Fibroblast of lung (primary cell): ENCODE measurements around the gene FAM174B. TPM values are rescaled to one million over a fixed set of nuclear protein-coding genes. Genes with fewer than 3 reads are reported as not detected.

Experiments used
- DNase-seq, 2 donors: peaks; one replicate each; pipeline versions ENCODE4 v3.0.0 to v3.0.0-alpha.2; 2010; ENCODE audit warnings: low read depth in 2 of 2
- H2AFZ ChIP-seq: 2 replicates; pipeline ENCODE4 v1.5.1; 2012; ENCODE audit warnings: low read length, control low read depth, inconsistent platforms
- H3K27ac ChIP-seq: 2 replicates; pipeline ENCODE4 v1.5.1; 2011; ENCODE audit warnings: low read length, control low read depth; ENCODE audit not compliant: insufficient read depth
- H3K27me3 ChIP-seq: 2 replicates; pipeline ENCODE4 v1.5.1; 2011; ENCODE audit warnings: mild to moderate bottlenecking, low read length; ENCODE audit not compliant: control insufficient read depth, insufficient read depth
- H3K36me3 ChIP-seq: 2 replicates; pipeline ENCODE4 v1.5.1; 2011; ENCODE audit warnings: low read length; ENCODE audit not compliant: control insufficient read depth, insufficient read depth
- H3K4me1 ChIP-seq: 2 replicates; pipeline ENCODE4 v1.5.1; 2011; ENCODE audit warnings: low read length; ENCODE audit not compliant: control insufficient read depth, insufficient read depth; ENCODE audit errors: extremely low read depth
- H3K4me2 ChIP-seq: 2 replicates; pipeline ENCODE4 v1.5.1; 2011; ENCODE audit warnings: low read length, control low read depth; ENCODE audit not compliant: insufficient read depth; ENCODE audit errors: extremely low read depth
- H3K4me3 ChIP-seq, 4 experiments: fragments of 200-600 bp in 1 of 4; sonication (generic) in 1 of 4; replicated peaks in 1 of 4; 2 replicates each; pipeline ENCODE4 v1.5.1; 2011 to 2016; ENCODE audit warnings: low read length in 4 of 4, low read depth in 3 of 4, mild to moderate bottlenecking in 3 of 4, control low read depth in 2 of 4, inconsistent platforms in 1 of 4, mixed read lengths in 1 of 4; ENCODE audit not compliant: insufficient read depth in 1 of 4; ENCODE audit errors: control extremely low read depth in 1 of 4
- H3K79me2 ChIP-seq: 2 replicates; pipeline ENCODE4 v1.5.1; 2012; ENCODE audit warnings: mild to moderate bottlenecking, low read length, inconsistent platforms; ENCODE audit not compliant: control insufficient read depth, insufficient read depth
- H3K9ac ChIP-seq: 2 replicates; pipeline ENCODE4 v1.5.1; 2011; ENCODE audit warnings: mild to moderate bottlenecking, low read length, control low read depth; ENCODE audit not compliant: insufficient read depth
- H3K9me3 ChIP-seq: 2 replicates; pipeline ENCODE4 v1.5.1; 2012; ENCODE audit warnings: low read depth, low read length; ENCODE audit not compliant: control insufficient read depth, insufficient read depth
- H4K20me1 ChIP-seq: 2 replicates; pipeline ENCODE4 v1.5.1; 2011; ENCODE audit warnings: low read length; ENCODE audit not compliant: control insufficient read depth, insufficient read depth; ENCODE audit errors: extremely low read depth
- EZH2 ChIP-seq: IDR thresholded peaks from 2 replicates; pipeline ENCODE4 v1.5.1; 2012; ENCODE audit warnings: low read length, control low read depth, mild to moderate bottlenecking; ENCODE audit errors: missing control alignments
- polyA plus RNA-seq, 2 donors: library from polyadenylated mRNA; depleted of rRNA in 1 of 2; stranded (reverse) in 1 of 2; unstranded in 1 of 2; fragments of >200 nt; gene quantifications; 2 replicates each; pipeline ENCODE4 v1.2.1, GENCODE V29; 2011 to 2012; ENCODE audit warnings: missing spikeins in 1 of 2
- total RNA-seq: library from RNA; depleted of rRNA; stranded (reverse); fragments of >200 nt; gene quantifications from 2 replicates; pipeline ENCODE4 v1.2.1, GENCODE V29; 2014
- TF ChIP-seq, protein P1 (sequence below), 2 donors: IDR thresholded peaks in 1 of 2; conservative IDR thresholded peaks in 1 of 2; 1 replicate in 1 of 2; 2 replicates in 1 of 2; pipeline ENCODE4 v1.5.1; 2011 to 2012; ENCODE audit warnings: low read length in 2 of 2, control low read depth in 1 of 2, inconsistent platforms in 1 of 2, low read depth in 1 of 2, mild to moderate bottlenecking in 1 of 2

FAM174B gene
- total and polyA plus RNA-seq, 2 donors (not counting 1 experiment from before 2014, with no cell fraction given) = 0.87 to 2.8 TPM

DNA sequence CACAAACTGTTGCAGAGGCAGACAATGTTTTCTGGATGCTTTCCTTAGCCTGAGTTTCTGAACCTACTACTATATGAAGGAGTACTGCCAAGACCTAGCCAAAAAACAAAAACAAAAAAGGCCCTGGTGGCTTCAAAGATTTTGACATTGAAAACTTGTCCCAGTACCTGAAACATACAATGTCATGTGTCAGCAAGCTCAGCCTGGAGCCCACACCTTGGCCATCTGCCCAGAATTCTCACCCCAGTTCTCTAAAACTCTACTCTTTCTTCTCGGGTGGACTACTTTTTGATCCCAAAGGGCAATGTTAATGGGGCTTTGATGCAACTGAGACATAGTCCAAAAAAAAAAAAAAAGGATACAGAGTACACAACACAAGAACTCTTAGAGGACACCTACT is 81.4 kb downstream of the FAM174B start:
- TF ChIP-seq EZH2 = no peak
- TF ChIP-seq, protein P1, sequence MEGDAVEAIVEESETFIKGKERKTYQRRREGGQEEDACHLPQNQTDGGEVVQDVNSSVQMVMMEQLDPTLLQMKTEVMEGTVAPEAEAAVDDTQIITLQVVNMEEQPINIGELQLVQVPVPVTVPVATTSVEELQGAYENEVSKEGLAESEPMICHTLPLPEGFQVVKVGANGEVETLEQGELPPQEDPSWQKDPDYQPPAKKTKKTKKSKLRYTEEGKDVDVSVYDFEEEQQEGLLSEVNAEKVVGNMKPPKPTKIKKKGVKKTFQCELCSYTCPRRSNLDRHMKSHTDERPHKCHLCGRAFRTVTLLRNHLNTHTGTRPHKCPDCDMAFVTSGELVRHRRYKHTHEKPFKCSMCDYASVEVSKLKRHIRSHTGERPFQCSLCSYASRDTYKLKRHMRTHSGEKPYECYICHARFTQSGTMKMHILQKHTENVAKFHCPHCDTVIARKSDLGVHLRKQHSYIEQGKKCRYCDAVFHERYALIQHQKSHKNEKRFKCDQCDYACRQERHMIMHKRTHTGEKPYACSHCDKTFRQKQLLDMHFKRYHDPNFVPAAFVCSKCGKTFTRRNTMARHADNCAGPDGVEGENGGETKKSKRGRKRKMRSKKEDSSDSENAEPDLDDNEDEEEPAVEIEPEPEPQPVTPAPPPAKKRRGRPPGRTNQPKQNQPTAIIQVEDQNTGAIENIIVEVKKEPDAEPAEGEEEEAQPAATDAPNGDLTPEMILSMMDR (conservative IDR thresholded peaks at IDR 0.05 in 1 of 2, IDR thresholded peaks at IDR 0.05 in 1 of 2; ENCODE audit: low read depth in 1 of 2, low read length in 2 of 2) = no peak
- H4K20me1 ChIP-seq = no peaks in the 10 kb centered on the region

DNA sequence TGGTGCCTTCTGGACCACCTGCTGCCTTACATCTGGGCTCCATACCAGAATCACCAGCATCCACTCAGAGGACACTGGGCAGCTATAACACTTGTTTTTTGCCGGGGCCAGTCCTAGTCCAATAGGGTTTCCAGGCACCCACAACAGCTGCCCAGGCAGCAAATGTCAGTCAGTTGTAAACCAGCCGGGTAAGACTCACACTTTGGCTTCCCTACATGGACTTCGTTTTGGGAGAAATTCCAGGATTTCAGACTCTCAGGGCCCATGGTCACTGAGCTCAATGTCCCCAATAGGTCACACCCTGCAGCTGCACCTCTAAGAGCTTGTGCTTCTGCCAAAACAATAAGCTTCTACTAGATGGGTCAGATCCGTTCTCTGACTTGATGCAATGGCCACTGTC is 83.8 kb downstream of the FAM174B start:
- Histone ChIP-seq H2AFZ (no peak overlapping the region), H3K79me2 (no peaks in the 10 kb centered on the region), H3K9ac (no peak overlapping the region), H3K27ac (no peak overlapping the region), H3K27me3 (no peaks in the 10 kb centered on the region), H3K4me3 (no peak overlapping the region), H3K36me3 (no peaks in the 10 kb centered on the region), H4K20me1 (no peaks in the 10 kb centered on the region), H3K4me1 (no peaks in the 10 kb centered on the region), H3K9me3 (no peaks in the 10 kb centered on the region), H3K4me2 (no peak overlapping the region)
- no peak for DNase-seq
- TF ChIP-seq, protein P1 (conservative IDR thresholded peaks at IDR 0.05 in 1 of 2, IDR thresholded peaks at IDR 0.05 in 1 of 2; ENCODE audit: low read depth in 1 of 2, low read length in 2 of 2) = no peak
- TF ChIP-seq EZH2 = no peak

More for the DNA sequence above, 81.4 kb downstream of the FAM174B start:
- DNase-seq = no peak
- H3K4me2 ChIP-seq = no peak overlapping the region
- H3K4me3 ChIP-seq = no peak overlapping the region
- no peak overlapping the region for H3K9ac ChIP-seq
- H3K79me2 ChIP-seq = no peaks in the 10 kb centered on the region
- no peak overlapping the region for H3K27ac ChIP-seq
- no peaks in the 10 kb centered on the region for H3K27me3 ChIP-seq
- no peaks in the 10 kb centered on the region for H3K9me3 ChIP-seq
- no peaks in the 10 kb centered on the region for H3K36me3 ChIP-seq
- no peaks in the 10 kb centered on the region for H3K4me1 ChIP-seq
- H2AFZ ChIP-seq = no peak overlapping the region

DNA sequence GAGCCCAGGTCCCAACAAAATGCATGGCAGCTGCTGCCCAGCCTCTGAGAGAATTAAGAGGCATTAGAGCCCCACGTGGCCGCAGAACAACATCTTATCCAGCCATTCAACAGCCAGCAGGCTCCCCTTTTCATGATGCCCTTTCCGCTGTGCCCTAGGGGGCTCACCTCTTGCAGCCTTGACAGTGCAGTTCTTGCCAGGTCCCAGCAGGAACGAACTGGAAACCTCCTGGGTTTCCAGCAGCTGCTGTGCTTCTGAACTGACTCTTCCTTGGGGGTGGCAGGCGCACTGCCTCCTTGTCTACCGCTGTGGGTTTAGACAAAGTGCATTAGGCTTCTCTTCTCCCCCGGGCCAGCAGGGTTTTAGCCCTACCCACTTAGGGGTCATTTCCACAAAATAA is 85.2 kb downstream of the FAM174B start:
- Histone ChIP-seq H3K27me3 (no peaks in the 10 kb centered on the region), H2AFZ (no peak overlapping the region), H3K9ac (no peak overlapping the region), H4K20me1 (no peaks in the 10 kb centered on the region), H3K4me1 (no peaks in the 10 kb centered on the region), H3K36me3 (no peaks in the 10 kb centered on the region), H3K4me3 (no peak overlapping the region), H3K27ac (no peak overlapping the region), H3K9me3 (no peaks in the 10 kb centered on the region), H3K79me2 (no peaks in the 10 kb centered on the region), H3K4me2 (no peak overlapping the region)
- DNase-seq = no peak
- TF ChIP-seq, protein P1 (conservative IDR thresholded peaks at IDR 0.05 in 1 of 2, IDR thresholded peaks at IDR 0.05 in 1 of 2; ENCODE audit: low read depth in 1 of 2, low read length in 2 of 2) = no peak
- no peak for TF ChIP-seq EZH2
